Glutamatergic neuron (in vitro differentiated cells): ENCODE measurements around the gene ANK3. TPM values are rescaled to one million over a fixed set of nuclear protein-coding genes. Genes with fewer than 3 reads are reported as not detected.

Source experiments
- DNase-seq: peaks from one replicate; pipeline ENCODE4 v3.0.0; 2022
- H3K27ac Mint-ChIP-seq: one replicate; pipeline ENCODE4 v1.8.0; 2020; ENCODE audit warnings: mild to moderate bottlenecking, mixed read lengths, inconsistent platforms; ENCODE audit not compliant: unreplicated experiment
- H3K27me3 Mint-ChIP-seq: one replicate; pipeline ENCODE4 v1.8.0; 2020; ENCODE audit warnings: mild to moderate bottlenecking, moderate library complexity, mixed read lengths, inconsistent platforms; ENCODE audit not compliant: unreplicated experiment
- H3K36me3 Mint-ChIP-seq: one replicate; pipeline ENCODE4 v1.8.0; 2020; ENCODE audit warnings: mild to moderate bottlenecking, mixed read lengths, inconsistent platforms; ENCODE audit not compliant: unreplicated experiment
- H3K4me1 Mint-ChIP-seq: one replicate; pipeline ENCODE4 v1.8.0; 2020; ENCODE audit warnings: mild to moderate bottlenecking, low read depth, mixed read lengths, inconsistent platforms; ENCODE audit not compliant: unreplicated experiment
- H3K4me3 Mint-ChIP-seq: one replicate; pipeline ENCODE4 v1.8.0; 2020; ENCODE audit warnings: mild to moderate bottlenecking, mixed read lengths, inconsistent platforms; ENCODE audit not compliant: unreplicated experiment
- H3K9me3 Mint-ChIP-seq: one replicate; pipeline ENCODE4 v1.8.0; 2020; ENCODE audit warnings: mild to moderate bottlenecking, moderate library complexity, mixed read lengths, inconsistent platforms; ENCODE audit not compliant: unreplicated experiment
- total RNA-seq: library from RNA; stranded (reverse); fragmentation: NEBNext Ultra II Directional; extraction: Animal tissue kit (Norgen Biotek cat#: 25700); gene quantifications from one replicate; pipeline ENCODE4 v1.2.1, GENCODE V29; 2021; ENCODE audit not compliant: unreplicated experiment
- TF ChIP-seq, protein P1 (sequence below): fragments of 200-600 bp; sonication (generic); IDR thresholded peaks from one replicate; pipeline ENCODE4 v1.5.0; 2021; ENCODE audit not compliant: partially characterized antibody, unreplicated experiment

Gene ANK3
- total RNA-seq, 1 donor from 2014 or later, result 84.9 TPM

DNA sequence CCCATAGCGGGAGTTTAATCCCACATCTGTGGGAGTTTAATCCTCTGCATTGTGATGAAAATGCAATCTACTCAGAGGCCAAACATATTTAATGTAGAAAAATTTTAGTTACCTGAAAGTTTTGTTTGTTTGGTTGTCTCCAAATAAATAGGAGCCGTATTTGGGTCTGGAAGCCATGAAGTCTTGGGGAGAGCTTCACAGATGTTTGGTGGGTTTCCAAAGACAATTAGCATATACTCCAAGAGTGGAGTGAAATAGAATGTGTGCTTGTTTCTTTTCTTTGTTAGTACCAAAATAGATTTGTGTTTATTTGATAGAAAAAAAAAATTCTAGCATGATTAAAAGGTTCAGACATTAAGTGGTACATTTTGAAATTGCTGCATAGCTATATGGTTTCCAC lies 50.9 kb downstream of the ANK3 start:
- no peak overlapping the region for H3K4me3 Mint-ChIP-seq
- no peak for DNase-seq
- H3K36me3 Mint-ChIP-seq, result no peaks in the 10 kb centered on the region
- H3K27me3 Mint-ChIP-seq, result peaks cover 3% of the 10 kb centered on the region
- H3K27ac Mint-ChIP-seq, result no peak overlapping the region
- TF ChIP-seq, protein P1, sequence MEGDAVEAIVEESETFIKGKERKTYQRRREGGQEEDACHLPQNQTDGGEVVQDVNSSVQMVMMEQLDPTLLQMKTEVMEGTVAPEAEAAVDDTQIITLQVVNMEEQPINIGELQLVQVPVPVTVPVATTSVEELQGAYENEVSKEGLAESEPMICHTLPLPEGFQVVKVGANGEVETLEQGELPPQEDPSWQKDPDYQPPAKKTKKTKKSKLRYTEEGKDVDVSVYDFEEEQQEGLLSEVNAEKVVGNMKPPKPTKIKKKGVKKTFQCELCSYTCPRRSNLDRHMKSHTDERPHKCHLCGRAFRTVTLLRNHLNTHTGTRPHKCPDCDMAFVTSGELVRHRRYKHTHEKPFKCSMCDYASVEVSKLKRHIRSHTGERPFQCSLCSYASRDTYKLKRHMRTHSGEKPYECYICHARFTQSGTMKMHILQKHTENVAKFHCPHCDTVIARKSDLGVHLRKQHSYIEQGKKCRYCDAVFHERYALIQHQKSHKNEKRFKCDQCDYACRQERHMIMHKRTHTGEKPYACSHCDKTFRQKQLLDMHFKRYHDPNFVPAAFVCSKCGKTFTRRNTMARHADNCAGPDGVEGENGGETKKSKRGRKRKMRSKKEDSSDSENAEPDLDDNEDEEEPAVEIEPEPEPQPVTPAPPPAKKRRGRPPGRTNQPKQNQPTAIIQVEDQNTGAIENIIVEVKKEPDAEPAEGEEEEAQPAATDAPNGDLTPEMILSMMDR, result no peak
- peaks cover 14% of the 10 kb centered on the region for H3K4me1 Mint-ChIP-seq
- no peaks in the 10 kb centered on the region for H3K9me3 Mint-ChIP-seq

DNA sequence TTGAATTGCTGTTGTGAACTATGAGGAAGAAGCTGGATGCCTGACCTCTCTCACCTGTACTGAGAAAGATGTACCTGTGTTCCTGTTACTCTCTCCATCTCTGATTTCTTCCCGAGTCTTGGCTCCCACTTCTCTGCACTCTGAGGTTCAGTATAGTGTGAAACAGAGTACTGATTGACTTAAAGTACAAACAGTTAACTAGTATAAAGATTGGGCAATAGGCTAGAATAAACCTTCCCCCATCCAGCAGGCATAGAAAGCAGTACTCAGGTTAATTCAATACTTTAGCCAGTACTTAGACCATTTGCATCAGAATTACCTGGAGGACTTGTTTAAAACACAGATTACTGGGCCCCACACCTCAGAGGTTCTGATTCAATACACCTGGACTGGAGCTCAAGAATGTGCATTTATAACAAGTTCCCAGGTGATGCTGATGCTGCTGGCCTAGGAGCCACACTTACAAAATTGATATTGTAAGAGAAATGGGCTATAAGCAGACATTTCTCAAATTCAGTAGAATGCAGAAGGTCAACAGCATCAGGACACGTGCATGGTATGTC lies 51.6 kb downstream of the ANK3 start:
- Mint-ChIP-seq H3K36me3 (no peaks in the 10 kb centered on the region), H3K4me3 (no peak overlapping the region), H3K4me1 (peaks cover 16% of the 10 kb centered on the region), H3K27me3 (peaks cover 3% of the 10 kb centered on the region), H3K27ac (no peak overlapping the region), H3K9me3 (no peaks in the 10 kb centered on the region)
- TF ChIP-seq, protein P1, result no peak
- DNase-seq, result no peak

DNA sequence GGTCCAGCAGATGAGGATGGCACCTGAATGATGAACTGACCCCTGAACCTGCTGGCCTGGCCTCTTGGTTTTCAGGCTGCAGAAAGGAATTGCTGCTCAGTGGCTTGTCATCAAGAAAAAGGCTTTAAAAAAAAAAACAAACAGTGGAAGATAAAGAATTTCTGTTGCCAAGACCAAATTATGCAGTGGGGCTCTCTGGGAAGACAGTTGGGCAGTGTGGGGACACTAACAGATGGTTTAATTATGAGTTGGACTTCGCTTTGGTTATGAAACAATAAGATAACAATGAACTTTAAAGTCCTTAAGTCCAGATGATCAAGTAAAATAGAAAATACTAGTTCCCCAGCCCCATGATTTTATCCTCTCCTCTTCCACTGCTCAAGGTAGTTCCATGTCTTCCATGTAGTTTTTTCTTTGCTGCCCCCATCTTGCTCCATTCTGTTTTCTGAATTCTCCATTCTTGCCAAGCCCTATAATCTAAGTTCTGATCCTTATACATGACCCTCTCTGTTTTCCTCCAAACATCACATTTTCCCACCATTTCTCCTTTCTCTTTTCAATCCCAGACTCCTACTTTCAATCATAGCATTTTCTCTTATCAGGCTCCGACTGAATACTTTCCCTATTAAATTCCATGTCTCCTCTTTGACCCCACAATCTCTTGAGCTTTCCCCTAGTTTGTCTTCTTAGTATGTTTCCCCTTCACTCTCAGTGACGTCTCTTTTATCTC lies 52.6 kb downstream of the ANK3 start:
- H3K4me1 Mint-ChIP-seq, result peaks cover 18% of the 10 kb centered on the region
- H3K36me3 Mint-ChIP-seq, result no peaks in the 10 kb centered on the region
- TF ChIP-seq, protein P1, result no peak
- DNase-seq, result no peak
- no peak overlapping the region for H3K27ac Mint-ChIP-seq
- H3K9me3 Mint-ChIP-seq, result peaks cover 1% of the 10 kb centered on the region
- no peak overlapping the region for H3K4me3 Mint-ChIP-seq
- H3K27me3 Mint-ChIP-seq, result peaks cover 3% of the 10 kb centered on the region

DNA sequence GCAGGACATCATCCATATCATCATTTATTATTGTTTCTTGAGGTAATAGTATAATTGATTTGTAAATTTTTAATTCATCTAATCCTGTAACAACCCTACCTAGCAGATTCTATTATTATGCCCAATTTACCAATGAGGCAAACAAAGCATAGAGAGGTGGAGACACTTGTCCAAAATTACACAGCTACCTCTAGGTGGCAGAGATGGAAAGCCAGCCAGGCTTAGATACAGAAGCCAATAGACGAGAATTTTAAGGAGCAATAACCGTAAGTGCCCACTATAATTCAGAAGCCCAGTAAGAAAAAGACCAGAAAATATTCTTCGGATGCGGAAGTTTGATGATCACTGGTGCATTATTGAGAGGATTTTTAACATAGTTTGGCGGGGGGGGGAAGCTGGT lies 54.0 kb downstream of the ANK3 start:
- Mint-ChIP-seq H3K9me3 (peaks cover 1% of the 10 kb centered on the region), H3K27ac (no peak overlapping the region), H3K36me3 (no peaks in the 10 kb centered on the region), H3K4me1 (peaks cover 22% of the 10 kb centered on the region), H3K4me3 (no peak overlapping the region), H3K27me3 (peaks cover 3% of the 10 kb centered on the region)
- DNase-seq, result no peak
- TF ChIP-seq, protein P1, result no peak

DNA sequence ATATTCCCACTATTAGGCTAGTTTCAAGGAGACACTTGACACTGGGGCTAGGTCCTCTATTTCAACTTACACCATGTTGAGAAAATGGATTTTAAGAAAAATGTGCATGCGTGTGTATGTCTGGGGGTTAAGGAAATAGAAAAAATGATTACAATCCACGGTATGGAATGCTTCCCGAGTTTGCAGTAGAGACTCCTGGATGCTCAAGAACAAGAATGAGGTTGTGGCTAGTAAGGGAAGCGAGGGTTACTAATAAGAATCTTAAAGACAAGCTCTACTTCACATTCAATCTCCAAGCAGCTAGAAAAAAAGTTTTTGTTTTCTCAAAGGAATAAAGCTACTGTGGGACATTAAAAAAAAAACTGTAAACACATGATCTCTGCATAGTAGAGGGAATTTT lies 54.7 kb downstream of the ANK3 start:
- Mint-ChIP-seq H3K9me3 (peaks cover 3% of the 10 kb centered on the region), H3K4me1 (peaks cover 22% of the 10 kb centered on the region), H3K36me3 (no peaks in the 10 kb centered on the region), H3K27ac (no peak overlapping the region), H3K4me3 (no peak overlapping the region), H3K27me3 (peaks cover 8% of the 10 kb centered on the region)
- no peak for DNase-seq
- TF ChIP-seq, protein P1, result no peak
